HEK293T (cell line): ENCODE results near the gene DLK1.

Experiments used
- CTCF ChIA-PET: fragments of 350-600 bp; formaldehyde crosslinking; extraction: SDS; loops from one replicate; lab custom pipeline; 2021; ENCODE audit warnings: antibody characterized with exemption, inconsistent platforms; lab: Yijun Ruan, JAX
- POLR2A ChIA-PET: fragments of 350-600 bp; formaldehyde crosslinking; extraction: SDS; loops from one replicate; lab custom pipeline; 2020; ENCODE audit warnings: antibody characterized with exemption, inconsistent platforms; lab: Yijun Ruan, JAX
- DNase-seq: peaks from one replicate; pipeline ENCODE4 v3.0.0; 2012; ENCODE audit warnings: mixed read lengths; ENCODE audit errors: extremely low spot score
- ARNT ChIP-seq: fragments of 450-650 bp; IDR thresholded peaks from 2 replicates; pipeline ENCODE4 v1.6.1; 2017; ENCODE audit warnings: mild to moderate bottlenecking
- BHLHE40 ChIP-seq: fragments of 450-650 bp; IDR thresholded peaks from 2 replicates; pipeline ENCODE4 v1.6.1; 2016; ENCODE audit warnings: mild to moderate bottlenecking, moderate library complexity, borderline replicate concordance
- CTBP1 ChIP-seq: fragments of 450-650 bp; IDR thresholded peaks from 2 replicates; pipeline ENCODE4 v1.6.1; 2016; ENCODE audit warnings: borderline replicate concordance
- ELF4 ChIP-seq: fragments of 450-650 bp; IDR thresholded peaks from 2 replicates; pipeline ENCODE4 v1.6.1; 2017; ENCODE audit warnings: antibody characterized with exemption
- FOXA1 ChIP-seq: fragments of 450-650 bp; IDR thresholded peaks from 2 replicates; pipeline ENCODE4 v1.6.1; 2016; ENCODE audit warnings: mild to moderate bottlenecking
- FOXK2 ChIP-seq: fragments of 450-650 bp; IDR thresholded peaks from 2 replicates; pipeline ENCODE4 v1.6.1; 2016; ENCODE audit warnings: mild to moderate bottlenecking
- FOXM1 ChIP-seq: fragments of 450-650 bp; IDR thresholded peaks from 2 replicates; pipeline ENCODE4 v1.6.1; 2017; ENCODE audit warnings: mild to moderate bottlenecking, borderline replicate concordance
- HDGF ChIP-seq: fragments of 450-650 bp; IDR thresholded peaks from 2 replicates; pipeline ENCODE4 v1.6.1; 2017; ENCODE audit warnings: antibody characterized with exemption, borderline replicate concordance
- L3MBTL2 ChIP-seq: fragments of 450-650 bp; conservative IDR thresholded peaks from 2 replicates; pipeline ENCODE4 v1.6.1; 2016; ENCODE audit warnings: mild to moderate bottlenecking
- LEF1 ChIP-seq: fragments of 450-650 bp; IDR thresholded peaks from 2 replicates; pipeline ENCODE4 v1.6.1; 2017; ENCODE audit warnings: mild to moderate bottlenecking, borderline replicate concordance
- NFRKB ChIP-seq: fragments of 450-650 bp; IDR thresholded peaks from 2 replicates; pipeline ENCODE4 v1.6.1; 2016; ENCODE audit warnings: mild to moderate bottlenecking, moderate library complexity
- SP1 ChIP-seq: fragments of 450-650 bp; IDR thresholded peaks from 2 replicates; pipeline ENCODE4 v1.6.1; 2017
- SUZ12 ChIP-seq: fragments of 450-650 bp; IDR thresholded peaks from 2 replicates; pipeline ENCODE4 v1.6.1; 2016; ENCODE audit warnings: mild to moderate bottlenecking
- TARDBP ChIP-seq: fragments of 450-650 bp; IDR thresholded peaks from 2 replicates; pipeline ENCODE4 v1.6.1; 2016
- ZNF384 ChIP-seq: fragments of 450-650 bp; IDR thresholded peaks from 2 replicates; pipeline ENCODE4 v1.6.1; 2016
- TF ChIP-seq, protein P1 (sequence below): fragments of 450-650 bp; IDR thresholded peaks from 2 replicates; pipeline ENCODE4 v1.6.1; 2016

DLK1 gene

GRCh38 chr14:100730581-100730980, 3.9 kb downstream of the DLK1 start:
- ChIA-PET POLR2A (no interaction called here), CTCF (interaction anchor here (0.6 kb wide), 1 partner anchor 978 kb away, joined by 4 read pairs; no protein-coding TSS in a partner anchor)
- DNase-seq = no peak
- TF ChIP-seq, protein P1, sequence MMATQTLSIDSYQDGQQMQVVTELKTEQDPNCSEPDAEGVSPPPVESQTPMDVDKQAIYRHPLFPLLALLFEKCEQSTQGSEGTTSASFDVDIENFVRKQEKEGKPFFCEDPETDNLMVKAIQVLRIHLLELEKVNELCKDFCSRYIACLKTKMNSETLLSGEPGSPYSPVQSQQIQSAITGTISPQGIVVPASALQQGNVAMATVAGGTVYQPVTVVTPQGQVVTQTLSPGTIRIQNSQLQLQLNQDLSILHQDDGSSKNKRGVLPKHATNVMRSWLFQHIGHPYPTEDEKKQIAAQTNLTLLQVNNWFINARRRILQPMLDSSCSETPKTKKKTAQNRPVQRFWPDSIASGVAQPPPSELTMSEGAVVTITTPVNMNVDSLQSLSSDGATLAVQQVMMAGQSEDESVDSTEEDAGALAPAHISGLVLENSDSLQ = peak; percentile 20; the same call in 1 of the 2 replicates
- TF ChIP-seq BHLHE40 = no peak

GRCh38 chr14:100731011-100731670, 4.4 kb downstream of the DLK1 start:
- ChIA-PET POLR2A (no interaction called here), CTCF (interaction anchor here (0.6 kb wide), 1 partner anchor 978 kb away, joined by 4 read pairs; no protein-coding TSS in a partner anchor)
- no peak for DNase-seq
- TF ChIP-seq ELF4 (no peak), FOXM1 (no peak), BHLHE40 (no peak), ARNT (no peak), ZNF384 (no peak), HDGF (no peak), FOXK2 (no peak), CTBP1 (no peak), SUZ12 (no peak), SP1 (no peak), TARDBP (no peak), L3MBTL2 (no peak), LEF1 (no peak), NFRKB (no peak), FOXA1 (no peak)
- TF ChIP-seq, protein P1 = no peak

DNA sequence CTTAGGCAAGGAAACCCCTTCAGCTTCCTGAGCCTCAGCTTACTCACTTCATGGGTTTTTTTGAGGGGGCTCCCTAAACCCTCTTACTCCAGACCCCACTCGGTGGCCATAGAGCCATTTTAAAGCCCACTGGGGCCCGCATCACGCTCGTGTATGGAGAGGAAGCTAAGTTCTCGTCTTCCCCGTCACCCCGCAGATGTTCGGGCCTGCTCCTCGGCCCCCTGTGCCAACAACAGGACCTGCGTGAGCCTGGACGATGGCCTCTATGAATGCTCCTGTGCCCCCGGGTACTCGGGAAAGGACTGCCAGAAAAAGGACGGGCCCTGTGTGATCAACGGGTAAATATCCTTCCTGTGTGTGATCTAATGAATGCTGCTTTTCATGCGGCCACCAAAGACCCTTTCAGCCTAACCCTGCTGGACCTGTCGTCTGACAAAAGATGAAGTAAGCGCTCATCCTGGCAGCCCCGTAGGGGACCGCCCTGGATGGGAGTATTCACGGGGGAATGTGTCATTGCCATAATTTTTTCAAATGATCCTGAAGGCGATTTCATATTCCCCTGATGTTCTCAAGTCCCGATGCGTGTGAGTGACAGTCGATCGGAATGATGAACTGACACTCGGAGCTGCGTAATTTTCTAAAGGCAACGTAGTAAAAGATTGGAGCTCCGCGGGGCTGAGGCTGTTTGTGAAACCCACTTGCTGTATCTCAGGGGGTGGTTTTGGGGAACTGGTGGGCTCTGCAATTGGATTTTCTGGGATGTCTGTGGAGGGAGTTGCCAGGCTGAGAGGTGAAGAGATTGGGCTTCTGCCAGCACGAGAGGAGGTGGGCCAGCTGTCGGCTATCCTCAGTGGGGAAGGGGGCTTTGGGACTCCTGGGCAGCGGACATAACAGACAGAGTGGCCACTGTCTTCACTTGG, 5.4 kb downstream of the DLK1 start:
- no peak for DNase-seq
- TF ChIP-seq LEF1 (no peak), BHLHE40 (no peak), SP1 (no peak), ZNF384 (no peak), ELF4 (no peak), FOXM1 (no peak)
- TF ChIP-seq, protein P1 = no peak
- ChIA-PET CTCF (no interaction called here), POLR2A (no interaction called here)

GRCh38 chr14:100732766-100733100, 6.0 kb downstream of the DLK1 start:
- TF ChIP-seq SUZ12 (no peak), TARDBP (no peak), L3MBTL2 (no peak), FOXM1 (no peak), FOXA1 (no peak), HDGF (no peak), LEF1 (no peak), NFRKB (no peak), ARNT (no peak), FOXK2 (no peak), ZNF384 (no peak), SP1 (no peak), CTBP1 (no peak), BHLHE40 (no peak), ELF4 (no peak)
- TF ChIP-seq, protein P1 = no peak
- CTCF ChIA-PET = no interaction called here

GRCh38 chr14:100733152-100733850, 6.6 kb downstream of the DLK1 start:
- CTCF ChIA-PET = no interaction called here
- TF ChIP-seq TARDBP (no peak), ELF4 (no peak), SUZ12 (no peak), CTBP1 (no peak), FOXK2 (no peak), FOXA1 (no peak), FOXM1 (no peak)
- POLR2A ChIA-PET = no interaction called here
- no peak for DNase-seq

More at GRCh38 chr14:100732766-100733100, 6.0 kb downstream of the DLK1 start:
- POLR2A ChIA-PET = no interaction called here
- no peak for DNase-seq
